ENCODE results near the gene RECK.

Gene RECK

DNA sequence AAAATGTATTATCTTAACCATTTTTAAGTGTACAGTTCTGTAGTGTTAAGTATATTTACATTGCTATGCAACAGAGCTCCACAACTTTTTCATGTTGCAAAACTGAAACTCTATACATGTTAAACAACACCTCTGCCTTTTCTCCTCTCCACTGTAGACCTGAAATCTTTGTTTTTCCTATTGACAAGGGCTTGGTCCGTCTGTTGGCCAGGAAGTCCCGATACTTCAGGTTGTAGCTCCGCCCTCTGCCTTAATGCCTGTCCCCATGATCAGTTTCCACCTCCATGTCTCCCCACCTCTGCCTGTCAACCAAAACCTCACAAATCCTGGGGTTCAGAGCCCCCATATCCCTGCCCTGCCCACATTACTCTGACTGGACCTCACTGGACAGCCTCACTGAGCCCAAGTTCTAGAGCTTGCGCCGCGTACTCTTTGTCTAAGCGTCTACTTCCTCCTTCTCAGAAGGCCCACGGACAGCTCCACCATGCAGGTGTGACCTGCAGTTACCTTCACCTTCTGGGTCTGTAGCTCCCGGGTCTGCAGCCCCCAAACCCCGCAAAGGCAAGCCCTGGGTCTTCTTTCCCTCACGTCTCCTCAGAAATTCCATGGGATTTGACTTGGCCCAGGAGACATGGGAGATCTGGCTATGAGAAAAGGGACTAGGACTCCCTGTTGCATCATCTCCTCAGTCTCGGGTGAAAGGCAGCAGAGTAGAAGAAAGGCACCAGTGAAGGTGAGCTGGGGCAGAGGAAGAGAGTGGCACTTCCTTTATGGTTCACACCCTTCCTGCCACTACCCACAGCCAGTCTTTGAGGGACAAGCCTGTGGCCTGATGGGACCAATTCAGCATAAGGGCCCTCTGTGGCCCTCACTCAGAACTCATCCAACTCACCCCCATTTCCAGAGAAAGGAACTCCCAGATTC is 107.9 kb downstream of the RECK start:
- H3K9me3 Mint-ChIP-seq: peaks cover 6% of the 10 kb centered on the region
- H3K4me3 Mint-ChIP-seq: peak overlapping the region; percentile 94
- H3K4me1 Mint-ChIP-seq: peaks cover 80% of the 10 kb centered on the region
- peak overlapping the region; percentile 98 for H3K27ac Mint-ChIP-seq
- H3K27me3 Mint-ChIP-seq: no peaks in the 10 kb centered on the region
- H3K36me3 Mint-ChIP-seq: peaks cover 22% of the 10 kb centered on the region
- ATAC-seq: peak; percentile 75

DNA sequence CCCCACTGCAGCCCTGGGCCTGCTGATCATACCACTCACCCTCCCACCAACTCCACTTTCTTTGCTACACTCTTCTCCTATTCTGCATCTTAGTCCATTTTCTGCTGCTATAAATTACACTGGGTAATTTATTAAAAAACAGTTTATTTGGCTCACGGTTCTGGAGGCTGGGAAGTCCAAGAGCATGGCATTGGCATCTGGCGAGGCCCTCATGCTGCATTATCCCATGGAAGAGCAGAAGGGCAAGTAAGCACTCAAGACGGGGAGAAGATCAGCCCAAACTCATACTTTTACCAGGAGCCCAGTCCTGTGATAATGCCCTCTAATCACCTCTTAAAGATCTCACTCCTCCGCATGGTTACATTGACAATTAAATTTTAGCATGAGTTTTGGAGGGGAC is 109.3 kb downstream of the RECK start:
- peak overlapping the region; percentile 98 for H3K27ac Mint-ChIP-seq
- peaks cover 22% of the 10 kb centered on the region for H3K36me3 Mint-ChIP-seq
- H3K4me3 Mint-ChIP-seq: no peak overlapping the region
- peaks cover 76% of the 10 kb centered on the region for H3K4me1 Mint-ChIP-seq
- H3K27me3 Mint-ChIP-seq: no peaks in the 10 kb centered on the region
- peaks cover 6% of the 10 kb centered on the region for H3K9me3 Mint-ChIP-seq
- ATAC-seq: no peak

DNA sequence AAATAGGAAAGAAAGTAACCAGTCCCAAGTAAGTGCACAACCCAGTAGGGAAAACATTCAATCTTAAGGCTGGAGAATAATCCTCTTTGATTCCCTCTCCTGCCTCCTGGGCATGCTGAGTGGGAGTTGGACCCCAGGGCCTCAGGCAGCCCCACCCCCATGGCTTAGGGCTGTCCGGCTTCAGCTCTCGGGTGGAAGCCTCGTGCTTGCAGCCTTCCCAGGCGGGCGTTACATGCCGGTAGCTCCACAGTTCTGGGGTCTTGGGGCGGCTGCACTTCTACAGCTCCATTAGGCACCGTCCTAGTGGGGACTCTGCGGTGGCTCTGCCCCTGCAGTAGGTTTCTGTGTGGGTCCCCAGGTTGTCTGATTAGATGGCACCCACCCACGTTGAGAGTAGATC is 109.9 kb downstream of the RECK start:
- H3K9me3 Mint-ChIP-seq: peaks cover 6% of the 10 kb centered on the region
- H3K4me1 Mint-ChIP-seq: peaks cover 76% of the 10 kb centered on the region
- H3K4me3 Mint-ChIP-seq: no peak overlapping the region
- peak overlapping the region; percentile 98 for H3K27ac Mint-ChIP-seq
- no peak for ATAC-seq
- H3K27me3 Mint-ChIP-seq: no peaks in the 10 kb centered on the region
- peaks cover 22% of the 10 kb centered on the region for H3K36me3 Mint-ChIP-seq

- Mint-ChIP-seq H3K4me3 (no peak overlapping the region), H3K27ac (peak overlapping the region; percentile 98), H3K9me3 (peaks cover 6% of the 10 kb centered on the region), H3K27me3 (no peaks in the 10 kb centered on the region), H3K4me1 (peaks cover 75% of the 10 kb centered on the region), H3K36me3 (peaks cover 22% of the 10 kb centered on the region)
- no peak for ATAC-seq
Measured at GRCh38 chr9:36147441-36148175, 110.9 kb downstream of the RECK start.

- peaks cover 6% of the 10 kb centered on the region for H3K9me3 Mint-ChIP-seq
- H3K4me1 Mint-ChIP-seq: peaks cover 72% of the 10 kb centered on the region
- H3K27me3 Mint-ChIP-seq: no peaks in the 10 kb centered on the region
- ATAC-seq: peak; percentile 49
- no peak overlapping the region for H3K27ac Mint-ChIP-seq
- H3K4me3 Mint-ChIP-seq: no peak overlapping the region
- peaks cover 22% of the 10 kb centered on the region for H3K36me3 Mint-ChIP-seq
Measured at GRCh38 chr9:36148311-36149051, 111.8 kb downstream of the RECK start.

DNA sequence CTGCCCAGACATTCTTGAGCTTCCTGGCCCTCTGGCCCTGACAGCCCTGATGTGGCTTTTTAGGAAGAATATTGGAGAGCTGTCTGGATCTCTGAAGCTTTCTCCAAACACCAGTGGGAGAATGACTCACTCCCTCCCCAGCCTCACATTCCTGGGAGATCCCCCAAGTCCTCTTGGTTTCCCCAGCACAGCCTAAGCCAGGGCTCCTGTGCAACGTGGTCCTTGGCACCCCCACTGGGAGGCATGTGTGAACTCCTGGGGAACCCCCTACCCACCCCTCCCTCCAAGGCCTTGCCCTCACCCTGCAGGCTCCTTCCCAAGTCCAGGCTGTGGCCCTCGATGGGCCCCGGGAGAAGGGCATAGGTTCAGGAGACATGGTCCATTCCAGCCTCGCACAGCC is 112.5 kb downstream of the RECK start:
- H3K27me3 Mint-ChIP-seq: no peaks in the 10 kb centered on the region
- no peak overlapping the region for H3K4me3 Mint-ChIP-seq
- H3K27ac Mint-ChIP-seq: no peak overlapping the region
- peaks cover 72% of the 10 kb centered on the region for H3K4me1 Mint-ChIP-seq
- H3K9me3 Mint-ChIP-seq: peaks cover 6% of the 10 kb centered on the region
- no peak for ATAC-seq
- peaks cover 22% of the 10 kb centered on the region for H3K36me3 Mint-ChIP-seq

- Mint-ChIP-seq H3K27me3 (no peaks in the 10 kb centered on the region), H3K4me3 (peak overlapping the region; percentile 73), H3K9me3 (peaks cover under 1% of the 10 kb centered on the region), H3K4me1 (peaks cover 63% of the 10 kb centered on the region), H3K36me3 (peaks cover 15% of the 10 kb centered on the region), H3K27ac (peak overlapping the region; percentile 95)
- no peak for ATAC-seq
Measured at GRCh38 chr9:36150574-36151315, 114.0 kb downstream of the RECK start.

DNA sequence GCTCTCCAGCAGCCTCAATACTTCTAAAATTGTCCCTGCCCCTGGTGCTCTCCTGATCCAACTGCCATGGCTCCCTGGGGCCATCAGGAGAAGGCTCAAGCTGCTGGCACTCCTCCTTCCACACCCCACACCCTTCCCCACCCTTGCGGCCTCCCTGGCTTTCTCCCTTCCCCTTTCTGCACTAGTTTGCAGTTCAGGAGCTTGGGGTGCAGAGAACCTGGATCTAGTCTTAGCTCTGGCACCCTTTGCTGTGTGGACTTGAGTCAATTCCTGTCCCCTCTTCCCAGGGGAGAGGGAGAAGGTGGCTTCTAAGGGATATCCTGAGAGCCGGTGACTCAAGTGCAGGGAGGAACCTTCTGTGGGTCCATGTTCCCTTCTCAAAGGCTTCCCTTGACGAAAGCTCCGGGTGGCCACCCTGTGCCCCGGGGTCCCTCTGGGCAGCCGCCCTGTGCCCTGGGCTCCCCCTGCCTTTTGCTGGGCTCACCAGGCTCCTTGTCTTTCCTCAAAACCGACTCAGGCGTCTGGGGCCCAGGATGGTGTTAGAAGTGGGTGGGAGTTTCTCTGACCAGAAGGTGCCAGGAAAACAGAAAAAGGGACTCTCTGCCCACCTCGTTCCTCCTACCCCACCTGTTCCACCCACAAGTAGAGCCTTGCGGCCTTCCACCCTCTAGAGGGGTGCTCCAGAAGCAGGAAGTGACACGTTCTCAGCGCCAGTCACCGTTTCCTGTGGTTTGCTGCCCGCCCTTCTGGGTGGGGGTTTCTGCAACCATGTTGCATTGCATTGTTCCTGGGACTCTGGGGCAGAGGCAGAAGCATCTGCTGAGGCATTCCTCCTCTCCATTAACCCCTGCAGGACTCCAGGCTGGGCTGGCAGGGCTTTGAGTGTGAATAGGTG is 114.8 kb downstream of the RECK start:
- ATAC-seq: peak; percentile 96
- Mint-ChIP-seq H3K4me3 (peak overlapping the region; percentile 73), H3K4me1 (peaks cover 55% of the 10 kb centered on the region), H3K27me3 (no peaks in the 10 kb centered on the region), H3K9me3 (no peaks in the 10 kb centered on the region), H3K36me3 (peaks cover 11% of the 10 kb centered on the region), H3K27ac (peak overlapping the region; percentile 95)

DNA sequence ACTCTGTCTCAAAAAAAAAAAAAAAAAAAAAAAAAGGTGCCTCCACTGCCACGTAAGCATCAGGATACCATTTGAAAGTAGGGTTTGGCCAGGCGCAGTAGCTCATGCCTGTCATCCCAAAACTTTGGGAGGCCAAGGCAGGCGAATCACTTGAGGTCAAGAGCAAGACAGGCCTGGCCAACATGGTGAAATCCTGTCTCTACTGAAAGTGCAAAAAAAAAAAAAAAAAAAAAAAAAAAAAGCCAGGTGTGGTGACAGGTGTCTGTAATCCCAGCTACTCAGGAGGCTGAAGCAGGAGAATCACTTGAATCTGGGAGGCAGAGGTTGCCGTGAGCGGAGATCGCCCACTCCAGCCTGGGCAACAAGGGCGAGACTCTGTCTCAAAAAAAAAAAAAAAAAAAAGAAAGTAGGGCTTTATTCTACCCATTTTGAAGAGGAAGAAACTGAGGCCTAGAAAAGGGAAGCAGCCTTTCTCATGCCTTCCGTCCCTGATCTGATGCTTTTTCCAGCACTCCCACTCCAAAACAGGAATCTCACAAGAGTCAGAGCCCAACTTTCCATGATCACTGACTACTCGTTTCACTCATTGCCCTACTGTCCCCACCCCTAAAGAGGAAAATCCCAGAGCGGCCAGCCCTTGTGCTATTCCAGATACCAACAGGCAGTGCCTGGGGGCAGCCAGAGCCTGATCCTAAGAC is 116.2 kb downstream of the RECK start:
- H3K9me3 Mint-ChIP-seq: no peaks in the 10 kb centered on the region
- no peak for ATAC-seq

GRCh38 chr9:36153746-36154145 is 117.0 kb downstream of the RECK start:
- Mint-ChIP-seq H3K4me3 (peak overlapping the region; percentile 17), H3K36me3 (peaks cover 12% of the 10 kb centered on the region), H3K9me3 (no peaks in the 10 kb centered on the region), H3K4me1 (peaks cover 45% of the 10 kb centered on the region), H3K27me3 (no peaks in the 10 kb centered on the region), H3K27ac (peak overlapping the region; percentile 95)
- no peak for ATAC-seq

More for the DNA sequence above, 116.2 kb downstream of the RECK start:
- Mint-ChIP-seq H3K4me1 (peaks cover 45% of the 10 kb centered on the region), H3K27ac (peak overlapping the region; percentile 95), H3K4me3 (no peak overlapping the region), H3K27me3 (no peaks in the 10 kb centered on the region), H3K36me3 (peaks cover 5% of the 10 kb centered on the region)

GRCh38 chr9:36154331-36154952 is 117.7 kb downstream of the RECK start:
- no peak for ATAC-seq
- peaks cover 45% of the 10 kb centered on the region for H3K4me1 Mint-ChIP-seq
- H3K9me3 Mint-ChIP-seq: no peaks in the 10 kb centered on the region
- peaks cover 19% of the 10 kb centered on the region for H3K36me3 Mint-ChIP-seq
- H3K27ac Mint-ChIP-seq: peak overlapping the region; percentile 95
- H3K27me3 Mint-ChIP-seq: no peaks in the 10 kb centered on the region
- no peak overlapping the region for H3K4me3 Mint-ChIP-seq

DNA sequence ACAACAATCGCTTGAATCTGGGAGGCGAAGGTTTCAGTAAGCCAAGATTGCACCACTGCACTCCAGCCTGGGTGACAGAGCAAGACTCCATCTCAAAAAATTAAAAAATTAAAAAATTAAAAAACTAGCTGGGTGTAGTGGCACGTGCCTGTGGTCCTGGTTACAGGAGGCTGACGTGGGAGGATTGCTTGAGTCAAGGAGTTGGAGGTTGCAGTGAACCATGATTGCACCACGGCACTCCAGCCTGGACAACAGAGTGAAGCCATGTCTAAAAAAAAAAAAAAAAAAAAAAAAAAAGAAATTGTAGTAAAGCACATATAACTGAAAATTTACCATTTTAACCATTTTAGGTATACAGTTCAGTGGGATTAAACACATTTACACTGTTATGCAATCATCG is 119.4 kb downstream of the RECK start:
- peaks cover 27% of the 10 kb centered on the region for H3K36me3 Mint-ChIP-seq

GRCh38 chr9:36158122-36158521 is 121.4 kb downstream of the RECK start:
- ATAC-seq: no peak
- peaks cover 17% of the 10 kb centered on the region for H3K4me1 Mint-ChIP-seq
- no peaks in the 10 kb centered on the region for H3K27me3 Mint-ChIP-seq
- H3K4me3 Mint-ChIP-seq: no peak overlapping the region
- H3K36me3 Mint-ChIP-seq: peaks cover 27% of the 10 kb centered on the region
- H3K9me3 Mint-ChIP-seq: no peaks in the 10 kb centered on the region
- H3K27ac Mint-ChIP-seq: no peak overlapping the region

More for the DNA sequence above, 119.4 kb downstream of the RECK start:
- H3K4me1 Mint-ChIP-seq: peaks cover 33% of the 10 kb centered on the region
- no peak overlapping the region for H3K27ac Mint-ChIP-seq
- no peaks in the 10 kb centered on the region for H3K9me3 Mint-ChIP-seq
- no peaks in the 10 kb centered on the region for H3K27me3 Mint-ChIP-seq
- no peak for ATAC-seq
- no peak overlapping the region for H3K4me3 Mint-ChIP-seq
